ENCODE measurements around the gene CHGA.

DNA sequence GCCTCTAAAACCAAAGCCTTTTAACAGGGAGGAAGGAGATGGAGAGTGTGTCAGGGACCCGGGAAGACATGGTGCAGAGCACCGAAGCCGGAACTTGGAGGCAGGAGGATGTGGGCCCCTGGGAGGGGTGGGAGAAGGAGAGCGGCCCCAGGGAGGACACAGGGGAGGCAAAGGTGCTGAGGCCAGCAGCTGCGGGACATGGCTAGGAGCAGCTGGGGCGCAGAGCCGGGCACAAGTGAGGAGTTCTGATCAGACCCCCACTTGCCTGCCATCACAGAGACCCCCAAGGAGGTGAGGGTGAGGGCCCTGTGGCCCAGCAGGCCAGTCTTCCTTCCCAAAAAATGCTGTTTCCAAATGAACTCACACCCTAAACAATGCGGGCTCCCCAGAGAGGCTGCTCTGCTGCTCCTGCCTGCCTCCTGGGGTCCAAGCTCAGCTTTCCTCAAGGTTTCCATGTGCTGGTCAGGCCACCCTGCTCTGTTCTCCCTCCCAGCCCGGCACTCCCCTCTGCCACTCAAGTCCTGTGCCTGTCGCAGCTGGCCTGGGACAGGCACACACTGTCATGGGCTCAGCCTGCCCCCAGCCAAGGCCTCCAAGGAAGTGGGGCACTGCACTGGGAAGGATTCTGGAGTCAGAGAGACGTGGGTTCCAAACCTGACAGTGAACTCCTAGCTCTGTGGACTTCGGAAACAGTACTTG lies 24.0 kb downstream of the CHGA start:
- TF ChIP-seq, protein P1, sequence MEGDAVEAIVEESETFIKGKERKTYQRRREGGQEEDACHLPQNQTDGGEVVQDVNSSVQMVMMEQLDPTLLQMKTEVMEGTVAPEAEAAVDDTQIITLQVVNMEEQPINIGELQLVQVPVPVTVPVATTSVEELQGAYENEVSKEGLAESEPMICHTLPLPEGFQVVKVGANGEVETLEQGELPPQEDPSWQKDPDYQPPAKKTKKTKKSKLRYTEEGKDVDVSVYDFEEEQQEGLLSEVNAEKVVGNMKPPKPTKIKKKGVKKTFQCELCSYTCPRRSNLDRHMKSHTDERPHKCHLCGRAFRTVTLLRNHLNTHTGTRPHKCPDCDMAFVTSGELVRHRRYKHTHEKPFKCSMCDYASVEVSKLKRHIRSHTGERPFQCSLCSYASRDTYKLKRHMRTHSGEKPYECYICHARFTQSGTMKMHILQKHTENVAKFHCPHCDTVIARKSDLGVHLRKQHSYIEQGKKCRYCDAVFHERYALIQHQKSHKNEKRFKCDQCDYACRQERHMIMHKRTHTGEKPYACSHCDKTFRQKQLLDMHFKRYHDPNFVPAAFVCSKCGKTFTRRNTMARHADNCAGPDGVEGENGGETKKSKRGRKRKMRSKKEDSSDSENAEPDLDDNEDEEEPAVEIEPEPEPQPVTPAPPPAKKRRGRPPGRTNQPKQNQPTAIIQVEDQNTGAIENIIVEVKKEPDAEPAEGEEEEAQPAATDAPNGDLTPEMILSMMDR (IDR thresholded peaks at IDR 0.05; ENCODE audit: low read depth, low read length): no peak
- TF ChIP-seq POLR2A (IDR thresholded peaks at IDR 0.05; ENCODE audit: extremely low read depth, insufficient read length) (no peak), MYC (IDR thresholded peaks at IDR 0.05; ENCODE audit: low read depth, low read length) (no peak)
- TF ChIP-seq, protein P2, sequence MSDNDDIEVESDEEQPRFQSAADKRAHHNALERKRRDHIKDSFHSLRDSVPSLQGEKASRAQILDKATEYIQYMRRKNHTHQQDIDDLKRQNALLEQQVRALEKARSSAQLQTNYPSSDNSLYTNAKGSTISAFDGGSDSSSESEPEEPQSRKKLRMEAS (IDR thresholded peaks at IDR 0.05; ENCODE audit: low read depth, low read length): no peak
